ENCODE measurements around the gene TMEM131L.
A peak's percentile ranks its signal among the peaks of the same experiment; 100 is the strongest.

The TMEM131L gene

DNA sequence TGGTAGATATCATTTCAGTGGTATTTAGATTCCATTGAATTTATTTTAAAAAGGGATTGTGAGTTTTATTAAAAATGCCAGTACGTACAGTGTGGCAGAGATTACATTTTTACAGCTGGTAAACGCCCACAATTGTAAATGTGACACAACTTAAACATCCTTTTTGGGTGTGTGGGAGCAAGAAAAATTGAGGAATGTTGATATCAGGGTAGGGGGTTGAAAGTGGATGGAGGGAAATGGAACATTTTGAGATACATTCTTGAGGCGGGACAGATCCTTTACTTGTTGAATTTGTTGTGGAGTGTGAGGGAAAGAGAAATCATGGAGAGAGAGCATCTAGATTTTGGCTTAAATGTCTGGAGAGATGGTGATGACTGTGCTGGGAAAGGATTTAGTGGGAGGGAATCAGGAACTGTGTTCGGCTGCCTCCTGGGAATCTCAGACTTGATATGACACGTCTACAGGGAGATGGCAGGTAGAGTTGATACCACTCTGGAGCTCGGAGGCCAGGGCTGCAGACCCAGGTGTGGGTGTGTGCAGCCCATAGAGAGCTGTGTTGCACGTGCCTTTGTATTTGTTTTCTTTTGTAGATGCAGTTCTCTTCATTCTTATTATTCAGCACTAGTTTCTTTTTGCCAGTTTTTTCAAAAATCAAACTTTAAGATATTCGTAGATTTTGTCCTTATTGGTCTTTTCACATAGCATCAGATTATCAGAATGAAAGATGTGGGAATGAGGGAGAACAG, 10.8 kb downstream of the TMEM131L start:
- Histone ChIP-seq H3K36me3 (ENCODE audit: control insufficient read depth, insufficient read depth, low read length) (peaks cover 23% of the 10 kb centered on the region), H3K4me3 (ENCODE audit: extremely low read depth, insufficient read depth, low read length, poor library complexity, severe bottlenecking) (no peak overlapping the region), H3K27ac (ENCODE audit: low read depth, low read length, severe bottlenecking) (no peak overlapping the region), H3K9me3 (ENCODE audit: control insufficient read depth, low read length) (no peaks in the 10 kb centered on the region), H3K4me1 (ENCODE audit: control insufficient read depth, insufficient read depth, low read length, poor library complexity, severe bottlenecking) (no peaks in the 10 kb centered on the region)
- WGBS, 2 experiments (ENCODE audit: insufficient coverage in 2 of 2), result 85 to 96% methylated on average over 4 to 6 of the region's 8 CpGs

DNA sequence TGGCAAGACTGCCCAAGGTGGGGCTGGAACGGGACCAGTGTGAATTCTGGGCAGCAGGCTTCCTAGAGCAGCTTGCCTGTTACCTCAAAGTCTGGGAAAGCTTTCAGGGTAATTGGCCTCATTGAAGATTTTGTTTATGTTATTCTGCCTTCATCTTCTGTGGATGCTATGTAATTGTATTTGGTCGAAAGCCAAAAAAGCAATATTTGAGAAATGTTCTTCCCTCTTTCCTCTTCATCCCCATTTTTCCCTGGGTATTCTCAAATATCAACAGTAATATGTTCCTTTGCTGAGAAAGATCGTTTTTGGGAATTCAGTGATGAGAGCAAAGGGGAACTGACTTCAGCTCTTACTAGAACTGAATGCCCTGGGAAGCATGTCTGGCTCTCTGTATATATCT, 12.9 kb downstream of the TMEM131L start:
- peaks cover 20% of the 10 kb centered on the region for H3K36me3 ChIP-seq (ENCODE audit: control insufficient read depth, insufficient read depth, low read length)
- H3K9me3 ChIP-seq (ENCODE audit: control insufficient read depth, low read length), result no peaks in the 10 kb centered on the region
- no peaks in the 10 kb centered on the region for H3K4me1 ChIP-seq (ENCODE audit: control insufficient read depth, insufficient read depth, low read length, poor library complexity, severe bottlenecking)
- H3K27ac ChIP-seq (ENCODE audit: low read depth, low read length, severe bottlenecking), result no peak overlapping the region
- WGBS, 2 experiments (ENCODE audit: insufficient coverage in 2 of 2), result 64 to 83% methylated on average over 1 of the region's 3 CpGs
- no peak overlapping the region for H3K4me3 ChIP-seq (ENCODE audit: extremely low read depth, insufficient read depth, low read length, poor library complexity, severe bottlenecking)

- Histone ChIP-seq H3K4me3 (ENCODE audit: extremely low read depth, insufficient read depth, low read length, poor library complexity, severe bottlenecking) (no peak overlapping the region), H3K9me3 (ENCODE audit: control insufficient read depth, low read length) (no peaks in the 10 kb centered on the region), H3K27ac (ENCODE audit: low read depth, low read length, severe bottlenecking) (no peak overlapping the region), H3K4me1 (ENCODE audit: control insufficient read depth, insufficient read depth, low read length, poor library complexity, severe bottlenecking) (peaks cover 3% of the 10 kb centered on the region), H3K36me3 (ENCODE audit: control insufficient read depth, insufficient read depth, low read length) (peaks cover 8% of the 10 kb centered on the region)
- WGBS, 2 experiments (ENCODE audit: insufficient coverage in 2 of 2), result 94 to 95% methylated on average over 5 of the region's 5 CpGs
Measured at GRCh38 chr4:153480704-153481103, 14.5 kb downstream of the TMEM131L start.

GRCh38 chr4:153481478-153481877, 15.3 kb downstream of the TMEM131L start:
- H3K4me1 ChIP-seq (ENCODE audit: control insufficient read depth, insufficient read depth, low read length, poor library complexity, severe bottlenecking), result peaks cover 11% of the 10 kb centered on the region
- no peak overlapping the region for H3K27ac ChIP-seq (ENCODE audit: low read depth, low read length, severe bottlenecking)
- H3K36me3 ChIP-seq (ENCODE audit: control insufficient read depth, insufficient read depth, low read length), result peaks cover under 1% of the 10 kb centered on the region
- H3K4me3 ChIP-seq (ENCODE audit: extremely low read depth, insufficient read depth, low read length, poor library complexity, severe bottlenecking), result no peak overlapping the region
- H3K9me3 ChIP-seq (ENCODE audit: control insufficient read depth, low read length), result no peaks in the 10 kb centered on the region
- 90 to 93% methylated on average over 6 to 7 of the region's 9 CpGs for WGBS, 2 experiments (ENCODE audit: insufficient coverage in 2 of 2)

GRCh38 chr4:153483432-153484418, 17.6 kb downstream of the TMEM131L start:
- H3K4me3 ChIP-seq (ENCODE audit: extremely low read depth, insufficient read depth, low read length, poor library complexity, severe bottlenecking), result no peak overlapping the region
- H3K36me3 ChIP-seq (ENCODE audit: control insufficient read depth, insufficient read depth, low read length), result no peaks in the 10 kb centered on the region
- H3K9me3 ChIP-seq (ENCODE audit: control insufficient read depth, low read length), result no peaks in the 10 kb centered on the region
- WGBS, 2 experiments (ENCODE audit: insufficient coverage in 2 of 2), result 93 to 95% methylated on average over 7 of the region's 10 CpGs
- no peak overlapping the region for H3K27ac ChIP-seq (ENCODE audit: low read depth, low read length, severe bottlenecking)
- peaks cover 31% of the 10 kb centered on the region for H3K4me1 ChIP-seq (ENCODE audit: control insufficient read depth, insufficient read depth, low read length, poor library complexity, severe bottlenecking)

DNA sequence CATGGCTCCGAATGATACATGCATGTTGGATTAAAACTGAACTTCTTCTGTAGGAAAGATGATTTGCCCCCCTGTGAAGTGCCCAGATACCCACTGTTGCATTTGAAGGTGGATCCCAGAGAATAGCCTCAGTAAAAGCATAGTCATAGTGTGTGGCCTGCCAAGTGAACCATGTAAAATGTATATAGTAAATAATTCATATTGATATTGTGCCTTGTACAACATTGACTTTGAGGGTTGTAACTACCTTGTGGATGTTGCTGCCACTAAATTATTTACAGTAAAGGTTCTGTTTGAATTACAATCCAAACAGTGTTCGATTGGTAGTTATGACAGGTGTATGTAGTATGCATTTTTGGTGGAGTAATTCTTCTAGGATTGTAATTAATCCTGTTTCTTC, 19.2 kb downstream of the TMEM131L start:
- peaks cover 44% of the 10 kb centered on the region for H3K4me1 ChIP-seq (ENCODE audit: control insufficient read depth, insufficient read depth, low read length, poor library complexity, severe bottlenecking)
- 100% methylated on average over 1 of the region's 2 CpGs for WGBS, 2 experiments (ENCODE audit: insufficient coverage in 2 of 2)
- H3K9me3 ChIP-seq (ENCODE audit: control insufficient read depth, low read length), result no peaks in the 10 kb centered on the region
- H3K27ac ChIP-seq (ENCODE audit: low read depth, low read length, severe bottlenecking), result no peak overlapping the region
- H3K4me3 ChIP-seq (ENCODE audit: extremely low read depth, insufficient read depth, low read length, poor library complexity, severe bottlenecking), result no peak overlapping the region
- H3K36me3 ChIP-seq (ENCODE audit: control insufficient read depth, insufficient read depth, low read length), result no peaks in the 10 kb centered on the region

DNA sequence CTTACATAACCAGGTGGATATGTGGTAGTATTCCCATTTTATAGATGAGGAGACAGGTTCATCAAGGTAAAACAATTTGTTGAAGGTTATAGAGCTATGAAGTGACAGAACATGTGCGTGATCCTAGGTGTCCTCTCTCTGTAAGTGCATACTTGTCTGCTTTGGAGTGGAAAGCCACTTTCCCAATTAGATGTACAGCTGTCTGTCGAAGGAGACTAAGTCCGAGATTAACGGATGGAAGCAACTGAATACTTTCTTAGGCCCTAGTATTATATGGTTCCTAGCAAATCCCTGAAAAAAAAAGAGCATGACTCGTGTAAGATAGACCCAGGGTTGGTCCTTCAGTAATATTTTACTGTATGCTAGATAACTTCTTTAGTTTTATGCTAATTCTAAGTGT, 19.7 kb downstream of the TMEM131L start:
- Histone ChIP-seq H3K4me3 (ENCODE audit: extremely low read depth, insufficient read depth, low read length, poor library complexity, severe bottlenecking) (no peak overlapping the region), H3K36me3 (ENCODE audit: control insufficient read depth, insufficient read depth, low read length) (no peaks in the 10 kb centered on the region), H3K4me1 (ENCODE audit: control insufficient read depth, insufficient read depth, low read length, poor library complexity, severe bottlenecking) (peaks cover 44% of the 10 kb centered on the region), H3K27ac (ENCODE audit: low read depth, low read length, severe bottlenecking) (peak overlapping the region; percentile 69), H3K9me3 (ENCODE audit: control insufficient read depth, low read length) (no peaks in the 10 kb centered on the region)
- WGBS, 2 experiments (ENCODE audit: insufficient coverage in 2 of 2), result 80 to 95% methylated on average over 1 to 4 of the region's 5 CpGs

DNA sequence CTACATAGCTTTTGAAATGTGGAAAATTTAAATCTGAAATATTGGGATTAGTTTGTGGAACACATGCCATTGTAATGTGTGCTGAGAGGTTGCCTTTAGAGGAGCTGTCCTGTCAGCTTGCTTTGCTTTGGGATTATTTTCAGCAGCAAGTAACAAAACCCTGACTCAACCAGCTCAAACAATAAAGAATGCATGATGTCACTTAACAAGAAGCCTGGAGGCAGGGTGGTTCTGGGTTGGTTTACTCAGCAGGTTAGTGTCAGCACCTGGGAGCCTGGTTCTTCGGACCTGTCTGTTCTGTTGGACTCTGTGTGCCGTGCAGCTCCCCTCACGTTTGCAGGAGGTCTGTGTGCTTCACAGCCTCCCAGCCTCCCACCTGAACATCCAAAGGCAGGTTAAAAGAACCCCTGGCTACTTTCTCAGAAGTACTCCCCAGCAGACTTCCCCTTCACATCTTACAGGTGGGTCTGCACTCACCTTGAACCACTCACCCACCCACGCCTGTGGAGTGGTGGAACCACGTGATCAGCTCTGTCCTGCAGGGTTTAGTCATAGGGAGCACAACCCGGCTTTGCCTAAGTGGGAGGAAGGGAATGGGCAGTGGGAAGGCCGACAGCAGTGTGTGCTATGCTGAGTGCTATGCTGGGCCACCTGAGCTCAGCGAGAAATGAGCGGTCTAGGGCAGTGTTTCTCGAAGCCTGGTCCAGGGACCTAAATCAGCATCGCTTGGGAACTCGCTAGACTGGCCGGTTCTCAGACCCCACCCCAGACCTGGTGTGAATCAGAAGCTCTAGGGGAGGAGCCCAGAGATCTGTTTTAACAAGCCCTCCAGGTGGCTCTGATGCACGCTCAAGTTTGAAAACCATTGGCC, 20.4 kb downstream of the TMEM131L start:
- WGBS, 2 experiments (ENCODE audit: insufficient coverage in 2 of 2), result 72% methylated on average over 12 to 13 of the region's 14 CpGs
- Histone ChIP-seq H3K9me3 (ENCODE audit: control insufficient read depth, low read length) (no peaks in the 10 kb centered on the region), H3K36me3 (ENCODE audit: control insufficient read depth, insufficient read depth, low read length) (no peaks in the 10 kb centered on the region), H3K27ac (ENCODE audit: low read depth, low read length, severe bottlenecking) (peak overlapping the region; percentile 69), H3K4me3 (ENCODE audit: extremely low read depth, insufficient read depth, low read length, poor library complexity, severe bottlenecking) (no peak overlapping the region), H3K4me1 (ENCODE audit: control insufficient read depth, insufficient read depth, low read length, poor library complexity, severe bottlenecking) (peaks cover 44% of the 10 kb centered on the region)

GRCh38 chr4:153488006-153488891, 22.1 kb downstream of the TMEM131L start:
- 78 to 83% methylated on average over 20 to 24 of the region's 24 CpGs for WGBS, 2 experiments (ENCODE audit: insufficient coverage in 2 of 2)
- no peaks in the 10 kb centered on the region for H3K9me3 ChIP-seq (ENCODE audit: control insufficient read depth, low read length)
- no peaks in the 10 kb centered on the region for H3K36me3 ChIP-seq (ENCODE audit: control insufficient read depth, insufficient read depth, low read length)
- no peak overlapping the region for H3K4me3 ChIP-seq (ENCODE audit: extremely low read depth, insufficient read depth, low read length, poor library complexity, severe bottlenecking)
- H3K4me1 ChIP-seq (ENCODE audit: control insufficient read depth, insufficient read depth, low read length, poor library complexity, severe bottlenecking), result peaks cover 44% of the 10 kb centered on the region
- no peak overlapping the region for H3K27ac ChIP-seq (ENCODE audit: low read depth, low read length, severe bottlenecking)

All from mesodermal cell (in vitro differentiated cells).